PC-3 (cell line): ENCODE data around the gene RUFY3.
"Not testable (repeated sequence)": the region's sequence is repeated elsewhere in the genome, so short reads cannot be mapped to it uniquely, and the experiment has no call there.

ENCODE experiments used
- CTCF ChIP-seq: fragments of 300-600 bp; sonication (generic); conservative IDR thresholded peaks from 2 replicates; pipeline ENCODE4 v1.5.1; 2017; ENCODE audit warnings: antibody characterized with exemption, low read depth, mild to moderate bottlenecking, low read length
- EZH2 ChIP-seq: fragments of 300-600 bp; sonication (generic); IDR thresholded peaks from one replicate; pipeline ENCODE4 v1.6.1; 2017; ENCODE audit warnings: antibody characterized with exemption, mild to moderate bottlenecking, low read length; ENCODE audit not compliant: unreplicated experiment

GRCh38 chr4:70726515-70726914 lies 4.8 kb downstream of the RUFY3 start:
- TF ChIP-seq CTCF, EZH2: not testable (repeated sequence)
